ENCODE data around the gene XRCC3.

The XRCC3 gene

DNA sequence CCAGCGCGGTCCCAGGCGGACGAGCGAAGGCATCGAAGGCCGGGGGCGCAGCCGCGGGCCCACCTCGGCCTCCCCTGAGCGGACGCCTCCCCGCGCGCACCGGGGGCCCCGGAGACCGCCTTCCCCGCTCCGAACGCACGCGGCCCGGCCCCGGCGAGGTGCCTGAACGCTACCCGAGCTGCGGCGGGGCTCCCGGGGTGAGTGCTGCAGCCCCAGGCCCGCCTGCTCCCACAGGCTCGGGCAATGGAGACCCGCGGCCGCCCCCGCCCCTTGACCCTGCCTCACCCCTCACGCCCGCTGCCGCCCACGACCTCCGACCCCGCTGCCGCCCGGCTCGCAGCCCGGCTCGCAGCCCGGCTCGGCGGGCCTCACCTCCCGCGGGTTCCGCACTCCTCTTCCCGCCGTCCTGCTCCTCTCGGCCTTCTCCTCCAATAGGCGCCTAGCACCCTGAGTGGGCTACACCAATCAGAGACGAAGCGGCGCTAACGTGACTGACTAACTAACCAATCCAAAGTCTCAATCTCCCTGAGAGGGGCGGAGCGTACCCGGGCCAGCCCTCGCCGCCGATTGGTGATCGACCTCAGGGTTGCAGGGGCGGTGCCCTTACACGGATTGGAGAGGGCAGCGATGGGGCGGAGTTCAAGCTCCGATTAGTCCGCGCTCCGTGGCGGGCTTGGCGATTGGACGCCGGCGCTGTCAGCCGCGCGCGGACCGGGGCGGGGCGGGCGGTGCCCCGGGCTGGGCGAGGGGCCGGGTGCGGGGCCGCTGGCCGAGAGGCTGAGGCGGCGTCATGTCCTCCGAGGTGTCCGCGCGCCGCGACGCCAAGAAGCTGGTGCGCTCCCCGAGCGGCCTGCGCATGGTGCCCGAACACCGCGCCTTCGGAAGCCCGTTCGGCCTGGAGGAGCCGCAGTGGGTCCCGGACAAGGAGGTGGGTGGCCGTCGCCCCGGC, at the start of gene XRCC3, which contains the start of gene ZFYVE21:
Gene XRCC3, minus strand, starts transcription at position 400 of the 949 bp plus-strand sequence. CDS start 4,364 bp downstream, outside the sequence.
Gene ZFYVE21, plus strand, starts transcription at position 759 of the 949 bp plus-strand sequence. Its CDS starts 32 bp downstream, at position 791.
- DNase-seq (ENCODE audit: low read depth, low spot score), result peak; percentile 96
- peak within 1 kb of the TSS; percentile 46 for H3K27ac ChIP-seq

DNA sequence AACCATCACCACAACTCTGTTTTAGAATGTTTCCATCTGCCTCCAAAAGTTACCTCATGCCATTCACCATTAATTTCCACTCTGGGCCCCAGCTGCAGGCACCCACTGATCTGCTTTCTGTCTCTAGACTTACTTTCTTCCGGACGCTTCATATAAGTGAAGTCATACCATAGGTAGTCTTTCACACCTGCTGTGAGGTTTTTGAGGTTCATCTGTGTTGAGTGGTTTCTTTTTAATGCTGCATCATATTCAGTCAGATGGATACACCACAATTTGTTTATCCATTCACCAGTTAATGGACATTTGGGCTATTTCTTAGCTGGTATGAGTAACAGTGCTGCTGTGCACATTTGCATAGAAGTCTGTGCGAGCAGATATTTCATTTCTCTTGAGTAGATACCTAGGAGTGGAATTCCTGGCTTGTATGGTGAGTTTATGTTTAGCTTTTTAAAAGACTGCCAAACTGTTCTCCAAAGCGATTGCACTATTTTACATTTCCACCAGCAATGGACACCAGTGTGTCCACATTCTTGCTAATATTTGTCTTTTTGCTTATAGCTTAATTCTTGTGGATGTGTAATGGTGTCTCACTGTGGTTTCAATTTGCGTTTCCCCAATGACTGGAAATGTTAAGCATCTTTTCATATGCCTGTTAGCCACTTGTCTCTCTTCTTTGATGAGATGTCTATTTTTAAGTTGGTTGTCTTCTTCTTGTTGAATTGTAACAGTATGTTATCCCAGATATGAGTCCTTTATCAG, 48.7 kb upstream of the XRCC3 start:
- H3K27ac ChIP-seq, result no peak overlapping the region
- no peak for DNase-seq (ENCODE audit: low read depth, low spot score)

GRCh38 chr14:103762541-103762940, 47.3 kb upstream of the XRCC3 start:
- no peak for DNase-seq (ENCODE audit: low read depth, low spot score)
- no peak overlapping the region for H3K27ac ChIP-seq

DNA sequence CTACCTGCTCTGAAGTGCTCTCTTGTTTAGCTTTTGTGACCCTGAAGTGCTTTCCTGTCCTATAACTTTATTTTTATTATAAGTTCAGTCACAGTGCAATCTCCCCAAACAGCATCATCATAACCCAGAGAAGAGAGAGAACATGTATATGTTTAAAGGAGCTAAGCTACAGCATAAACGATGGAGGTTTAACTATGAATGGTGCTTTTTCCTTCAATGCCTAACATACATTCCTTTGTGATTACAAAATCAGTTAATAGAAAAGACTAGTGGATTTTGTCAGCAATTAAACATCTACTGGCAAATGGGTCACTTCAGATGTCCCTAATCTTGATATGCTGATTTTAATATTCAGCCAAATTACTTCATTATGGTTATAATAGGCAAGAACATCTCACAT, 46.8 kb upstream of the XRCC3 start:
- H3K27ac ChIP-seq, result no peak overlapping the region
- no peak for DNase-seq (ENCODE audit: low read depth, low spot score)

DNA sequence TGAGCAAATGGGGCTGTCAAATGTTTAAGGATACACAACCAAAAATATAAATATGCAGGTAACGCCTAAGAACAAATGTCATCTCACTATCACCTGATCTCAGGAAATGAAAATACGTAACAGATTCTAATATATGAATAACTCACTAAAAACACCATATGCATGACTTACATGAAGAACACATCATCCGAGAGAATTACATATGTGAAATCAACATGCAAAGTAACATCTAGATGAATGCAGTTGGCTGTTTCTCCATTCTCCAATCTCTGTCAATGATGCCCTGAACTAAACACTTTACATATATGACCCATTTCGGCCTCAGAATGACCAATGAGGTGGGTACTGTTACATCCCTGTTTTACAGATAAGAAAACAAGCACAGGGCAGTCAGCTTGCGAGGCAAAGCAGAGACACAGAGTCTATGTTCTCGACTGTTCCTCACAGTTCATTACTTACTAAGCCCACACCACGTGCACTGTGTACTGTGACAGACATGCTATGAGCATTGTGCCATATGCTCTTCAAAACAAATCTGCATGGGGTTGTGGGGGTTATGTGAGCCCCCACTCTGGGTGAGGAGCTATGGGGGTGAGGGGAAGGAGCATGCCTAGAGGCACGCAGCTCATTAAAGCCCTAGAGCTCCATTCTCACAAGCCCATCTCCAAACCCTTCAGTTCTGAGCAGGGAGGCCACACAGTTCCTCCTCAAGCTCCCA, 43.0 kb upstream of the XRCC3 start:
- no peak for DNase-seq (ENCODE audit: low read depth, low spot score)
- H3K27ac ChIP-seq, result no peak overlapping the region

DNA sequence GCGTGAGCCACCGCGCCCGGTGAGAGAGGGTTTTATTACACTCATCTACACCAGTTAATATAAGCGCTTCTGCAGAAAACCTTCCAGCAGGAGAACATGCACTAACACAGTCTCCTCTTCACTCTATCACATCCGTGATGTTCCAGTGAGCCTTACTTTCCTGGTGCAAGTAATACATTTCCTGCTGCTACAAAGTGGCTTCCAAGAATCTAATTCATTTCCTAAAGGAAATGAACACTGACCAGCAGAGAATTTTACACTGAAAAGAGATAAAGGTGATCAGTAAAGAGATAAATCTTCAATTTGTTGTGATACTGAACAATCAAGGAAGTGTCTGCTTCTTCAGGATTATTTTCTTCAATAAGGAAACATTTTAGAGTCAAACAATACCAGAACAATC, 39.8 kb upstream of the XRCC3 start:
- no peak overlapping the region for H3K27ac ChIP-seq
- no peak for DNase-seq (ENCODE audit: low read depth, low spot score)

DNA sequence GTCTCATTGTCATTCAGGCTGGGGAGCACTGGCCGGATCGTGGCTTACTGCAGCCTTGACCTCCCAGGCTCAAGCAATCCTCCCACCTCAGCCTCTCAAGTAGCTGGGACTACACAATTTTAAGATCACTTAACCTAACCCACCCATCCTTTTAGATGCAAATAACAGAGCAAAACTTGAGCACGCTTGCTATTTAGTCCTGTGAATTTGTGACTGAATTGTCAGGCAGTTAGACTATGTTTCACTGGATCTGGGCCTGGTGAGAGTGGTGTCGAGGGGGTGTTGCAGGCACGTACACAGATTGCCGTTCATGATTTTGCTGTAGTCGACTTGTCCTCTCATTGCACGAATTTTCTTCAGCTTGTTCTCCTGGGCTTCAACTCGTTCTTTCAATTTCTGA, 38.5 kb upstream of the XRCC3 start:
- no peak for DNase-seq (ENCODE audit: low read depth, low spot score)
- no peak overlapping the region for H3K27ac ChIP-seq

GRCh38 chr14:103749860-103750259, 34.6 kb upstream of the XRCC3 start:
- DNase-seq (ENCODE audit: low read depth, low spot score), result no peak
- H3K27ac ChIP-seq, result no peak overlapping the region

DNA sequence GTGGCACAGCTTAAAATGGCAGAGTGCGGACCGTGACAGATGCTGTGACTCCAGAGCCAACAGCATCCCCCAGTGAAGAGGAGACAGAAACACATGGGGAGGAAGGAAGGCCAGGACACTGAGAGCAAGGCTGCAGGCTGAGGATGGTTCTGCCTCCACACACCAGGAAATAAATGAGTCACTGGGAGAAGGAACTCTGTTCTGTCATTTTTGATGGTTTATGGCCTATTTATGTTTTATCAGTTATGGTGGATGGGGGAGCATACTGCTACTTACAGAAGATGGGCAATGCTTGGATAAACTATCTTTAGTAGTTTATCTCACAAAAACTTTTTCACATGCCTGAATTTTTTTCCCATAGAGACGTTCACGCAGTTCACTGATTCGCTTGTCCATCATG, 34.2 kb upstream of the XRCC3 start:
- H3K27ac ChIP-seq, result no peak overlapping the region
- no peak for DNase-seq (ENCODE audit: low read depth, low spot score)

GRCh38 chr14:103748534-103748857, 33.2 kb upstream of the XRCC3 start:
- H3K27ac ChIP-seq, result no peak overlapping the region
- DNase-seq (ENCODE audit: low read depth, low spot score), result no peak

- no peak for DNase-seq (ENCODE audit: low read depth, low spot score)
- no peak overlapping the region for H3K27ac ChIP-seq
Measured at GRCh38 chr14:103746701-103747100, 31.4 kb upstream of the XRCC3 start.

DNA sequence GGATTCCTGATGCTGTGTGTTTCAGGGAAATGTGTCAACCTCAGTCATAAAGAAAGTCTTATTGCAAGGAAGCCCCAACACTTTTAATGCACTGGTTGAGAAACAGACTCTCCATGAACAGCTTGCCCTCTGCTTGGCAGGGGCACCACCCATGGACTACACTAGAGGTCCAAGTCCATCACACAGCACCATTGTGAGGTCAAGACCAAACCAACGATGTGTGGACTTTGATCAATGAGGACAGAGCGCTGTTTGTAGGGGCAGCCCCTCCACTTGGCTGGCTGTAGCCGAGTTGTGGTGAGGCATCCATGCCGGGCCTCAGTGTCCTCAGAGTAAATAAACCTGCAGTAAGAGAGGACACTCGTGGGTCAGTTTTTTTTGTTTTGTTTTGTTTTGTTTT, 30.2 kb upstream of the XRCC3 start:
- no peak for DNase-seq (ENCODE audit: low read depth, low spot score)
- H3K27ac ChIP-seq, result no peak overlapping the region

DNA sequence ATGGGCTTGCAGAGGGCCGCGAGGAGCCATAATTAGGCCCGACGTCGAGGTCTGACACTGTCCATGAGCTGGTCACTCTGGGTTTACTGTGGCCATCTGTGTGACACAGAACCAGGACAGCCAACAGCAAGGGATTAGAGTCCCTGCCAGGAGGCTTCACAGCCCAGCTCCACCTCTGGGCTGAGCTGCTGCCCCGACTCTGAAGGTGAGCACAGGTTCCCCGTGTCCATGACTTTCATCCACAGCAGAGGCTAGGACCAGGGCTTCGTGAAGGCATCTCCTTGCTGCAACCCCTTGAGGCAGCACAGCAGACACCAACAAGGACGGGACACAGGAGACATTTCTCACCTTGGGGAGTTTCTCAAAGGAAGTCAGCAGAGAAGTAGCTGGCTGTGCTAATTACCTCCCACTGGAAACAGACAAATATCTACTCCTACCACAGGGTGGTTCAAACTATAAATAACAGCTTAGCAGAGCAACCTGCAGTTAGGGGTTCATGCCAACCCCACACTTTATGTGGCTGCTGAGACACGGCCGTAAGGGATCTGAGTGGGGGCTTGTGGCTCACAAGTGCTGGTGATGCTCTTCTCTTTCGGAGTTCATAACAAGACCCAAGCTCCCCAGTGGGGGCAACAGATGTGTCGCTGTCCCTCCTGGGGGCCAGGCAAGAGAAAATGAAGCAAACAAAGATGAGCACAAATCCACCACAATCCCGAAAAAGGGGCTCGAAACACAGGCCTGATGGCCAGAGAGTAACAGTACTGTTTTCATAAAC, 29.6 kb upstream of the XRCC3 start:
- no peak overlapping the region for H3K27ac ChIP-seq
- no peak for DNase-seq (ENCODE audit: low read depth, low spot score)

DNA sequence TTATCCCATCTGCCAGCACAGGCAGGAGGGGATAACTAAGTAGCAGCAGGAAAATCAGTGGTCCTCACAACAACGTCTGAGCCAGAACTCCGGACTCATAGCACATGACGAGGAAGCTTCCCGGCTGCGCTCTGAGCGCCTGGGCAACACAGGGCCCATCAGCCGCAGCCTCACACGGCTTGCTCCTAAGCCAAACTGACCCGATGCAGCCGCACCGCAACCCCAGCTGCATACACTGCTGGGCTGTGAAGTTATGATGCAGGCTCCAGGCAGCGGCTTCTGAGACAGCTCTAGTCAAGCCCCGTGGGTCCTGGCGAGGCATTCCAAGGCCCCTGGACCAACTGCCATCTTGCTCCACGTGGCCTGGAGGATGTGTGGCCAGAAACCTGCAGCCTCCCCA, 28.4 kb upstream of the XRCC3 start:
- H3K27ac ChIP-seq, result no peak overlapping the region
- DNase-seq (ENCODE audit: low read depth, low spot score), result no peak

DNA sequence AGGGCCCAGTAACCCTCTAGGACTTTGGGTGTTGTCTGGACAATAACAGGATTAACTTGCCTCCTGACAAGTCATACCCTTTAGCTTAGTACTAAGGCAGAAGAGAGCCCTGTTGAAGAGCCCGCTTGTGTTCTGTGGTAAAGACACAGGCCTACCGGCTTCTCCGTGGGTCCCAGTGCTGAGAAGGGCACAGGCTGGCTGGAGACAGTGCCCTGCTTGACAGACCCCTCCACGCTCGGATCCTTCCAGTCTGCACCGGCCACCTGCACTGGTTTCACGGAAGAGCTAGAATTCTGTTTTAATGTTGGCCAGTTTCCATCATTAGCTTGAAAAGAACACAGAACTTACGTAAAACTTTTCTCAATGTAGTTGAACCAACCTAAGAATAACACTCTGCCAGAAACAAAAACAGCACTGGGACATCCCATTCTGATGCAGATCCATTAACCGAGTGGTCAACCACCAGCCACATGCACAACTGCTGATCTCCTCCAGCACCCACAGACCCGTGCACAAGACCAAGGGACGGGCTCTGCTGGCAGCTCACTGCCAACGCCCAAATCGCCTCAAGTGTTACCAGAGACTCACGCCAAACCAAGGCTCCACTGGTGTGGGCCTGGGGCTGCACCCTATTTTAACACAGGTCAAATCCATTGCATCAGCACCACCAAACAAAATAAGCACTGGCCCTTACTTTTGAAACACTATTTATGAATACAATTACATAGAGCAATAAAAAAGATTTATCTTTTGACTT, 27.4 kb upstream of the XRCC3 start:
- no peak overlapping the region for H3K27ac ChIP-seq
- no peak for DNase-seq (ENCODE audit: low read depth, low spot score)

- DNase-seq (ENCODE audit: low read depth, low spot score), result no peak
- no peak overlapping the region for H3K27ac ChIP-seq
Measured at GRCh38 chr14:103741876-103742275, 26.6 kb upstream of the XRCC3 start.

DNA sequence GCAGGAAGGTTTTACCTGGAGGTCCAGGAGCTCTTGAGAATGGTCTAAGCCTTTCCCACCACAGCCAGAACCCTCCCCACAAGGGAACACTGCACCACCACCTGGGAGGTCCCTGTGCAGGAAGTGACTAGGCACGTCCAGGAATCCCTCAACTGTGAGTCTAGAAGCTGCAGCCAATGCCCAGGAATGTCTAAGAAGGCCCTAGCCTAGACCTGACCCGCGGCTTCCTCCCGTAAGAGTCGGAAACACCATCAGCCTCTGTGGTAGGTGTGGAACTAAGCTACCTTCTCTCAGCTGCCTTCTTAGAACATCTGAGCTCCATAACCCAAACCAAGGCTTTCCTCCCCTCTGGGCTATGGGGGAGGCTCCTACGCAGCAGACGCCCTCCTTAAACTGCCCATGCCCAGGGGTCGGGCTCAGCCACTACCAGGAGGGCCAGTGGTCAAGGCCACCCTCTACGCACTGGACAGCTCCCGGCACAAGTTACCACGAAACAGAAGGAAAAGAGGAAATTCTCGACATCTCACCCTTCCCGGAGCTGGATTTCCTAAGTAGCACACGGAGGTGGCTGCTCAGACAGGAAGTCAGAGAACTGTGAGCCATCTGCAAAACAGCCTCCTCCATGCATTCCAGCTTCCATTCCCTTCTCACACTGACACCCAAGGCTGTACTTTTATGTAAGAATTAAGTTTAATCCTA, 25.9 kb upstream of the XRCC3 start:
- H3K27ac ChIP-seq, result no peak overlapping the region
- DNase-seq (ENCODE audit: low read depth, low spot score), result no peak

DNA sequence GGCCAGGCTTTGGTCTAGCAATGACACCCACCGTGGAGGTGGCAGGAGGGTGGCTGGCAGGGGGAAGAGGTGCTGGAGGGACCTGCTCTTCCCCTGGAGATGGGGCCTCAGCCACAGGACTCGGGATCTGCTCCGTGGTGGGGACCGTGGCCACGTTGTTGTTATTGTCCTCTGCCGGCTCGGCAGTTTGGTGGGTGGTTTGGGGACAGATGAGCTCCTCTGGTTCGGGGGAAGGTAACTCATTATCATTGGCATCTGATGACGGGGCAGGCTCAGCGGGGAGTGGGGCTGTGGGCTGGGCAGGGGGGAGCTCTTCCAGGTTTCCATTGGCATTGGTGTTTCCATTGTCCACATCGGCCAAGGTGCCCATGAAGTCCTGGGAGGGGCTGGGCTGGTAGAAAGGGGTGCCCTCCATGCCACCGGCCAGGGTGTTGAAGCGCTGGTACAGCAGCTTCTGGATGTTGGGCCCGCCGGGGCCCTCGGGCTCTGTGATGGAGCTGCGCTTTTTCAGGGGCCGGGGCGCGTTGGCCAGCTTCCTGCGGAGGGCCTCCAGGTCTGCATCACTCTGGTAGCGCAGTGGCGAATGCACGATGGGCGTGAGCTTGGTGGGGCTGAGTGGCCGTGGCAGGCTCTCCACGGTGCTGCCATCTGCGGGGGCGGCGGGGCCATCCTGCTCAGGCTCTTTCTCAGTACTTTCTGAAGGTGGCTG, 24.7 kb upstream of the XRCC3 start:
- H3K27ac ChIP-seq, result no peak overlapping the region
- no peak for DNase-seq (ENCODE audit: low read depth, low spot score)

All from epithelial cell of prostate (primary cell).